Endothelial cell of umbilical vein (primary cell): ENCODE data around the gene RPS21.

Source experiments
- CTCF ChIP-seq, 2 donors: IDR thresholded peaks; 1 replicate in 1 of 2; 2 replicates in 1 of 2; pipeline ENCODE4 v1.5.1; 2011; ENCODE audit warnings: low read length in 2 of 2, mild to moderate bottlenecking in 2 of 2, moderate library complexity in 2 of 2, control low read depth in 1 of 2, inconsistent platforms in 1 of 2, low read depth in 1 of 2; ENCODE audit not compliant: insufficient read depth in 1 of 2; ENCODE audit errors: extremely low read depth in 1 of 2
- EZH2 ChIP-seq: IDR thresholded peaks from 2 replicates; pipeline ENCODE4 v1.6.1; 2012; ENCODE audit warnings: borderline replicate concordance, low read depth, mild to moderate bottlenecking, moderate library complexity, low read length, inconsistent platforms; ENCODE audit not compliant: severe bottlenecking
- MAX ChIP-seq: IDR thresholded peaks from 2 replicates; pipeline ENCODE4 v1.6.1; 2011; ENCODE audit not compliant: insufficient read depth, insufficient read length
- POLR2AphosphoS5 ChIP-seq: IDR thresholded peaks from 2 replicates; pipeline ENCODE4 v1.6.1; 2012; ENCODE audit warnings: low read depth, mild to moderate bottlenecking, control low read depth, low read length, moderate library complexity; ENCODE audit not compliant: insufficient read depth

GRCh38 chr20:62357187-62357667 lies 29.7 kb upstream of the RPS21 start:
- TF ChIP-seq POLR2AphosphoS5 (peak; percentile 94), MAX (no peak), CTCF (IDR thresholded peaks at IDR 0.05; ENCODE audit: extremely low read depth in 1 of 2, insufficient read depth in 1 of 2, low read depth in 1 of 2, low read length in 2 of 2) (no peak), EZH2 (no peak)
